NCI-H1105 treated with DMSO at 0.1 percent for 48 hours (cell line): ENCODE measurements around the gene CHRNA10.

Experiments used
- DNase-seq: peaks from one replicate; lab custom pipeline; 2025; lab: John Stamatoyannopoulos, UW

CHRNA10 gene

GRCh38 chr11:3631331-3631730, 39.9 kb downstream of the CHRNA10 start:
- no peak for DNase-seq

- DNase-seq, result no peak
Measured at GRCh38 chr11:3627291-3627690, 43.9 kb downstream of the CHRNA10 start.

GRCh38 chr11:3626250-3626960, 44.8 kb downstream of the CHRNA10 start:
- DNase-seq, result no peak

- DNase-seq, result no peak
Measured at GRCh38 chr11:3623767-3624458, 47.3 kb downstream of the CHRNA10 start.

GRCh38 chr11:3623121-3623520, 48.1 kb downstream of the CHRNA10 start:
- DNase-seq, result no peak

- DNase-seq, result no peak
Measured at GRCh38 chr11:3622521-3622920, 48.7 kb downstream of the CHRNA10 start.

GRCh38 chr11:3617990-3618389, 53.2 kb downstream of the CHRNA10 start:
- no peak for DNase-seq

- DNase-seq, result peak; percentile 10
Measured at GRCh38 chr11:3616721-3617460, 54.3 kb downstream of the CHRNA10 start.

- DNase-seq, result peak; percentile 59
Measured at GRCh38 chr11:3615998-3616397, 55.2 kb downstream of the CHRNA10 start.
